Suprapubic skin (tissue), 4 donors: Measurements from ENCODE around the gene CWC27. TPM values are rescaled to one million over a fixed set of nuclear protein-coding genes. Genes with fewer than 3 reads are reported as not detected.

Experiments
- DNase-seq, 2 donors: peaks; one replicate each; pipeline ENCODE4 v3.0.0-alpha.2; 2019; ENCODE audit warnings: low spot score in 2 of 2
- H3K27ac ChIP-seq: fragments of 200-600 bp; sonication (generic); one replicate; pipeline ENCODE4 v1.5.1; 2019
- H3K27me3 ChIP-seq: fragments of 200-600 bp; sonication (generic); one replicate; pipeline ENCODE4 v1.5.1; 2019
- H3K36me3 ChIP-seq: fragments of 200-600 bp; sonication (generic); one replicate; pipeline ENCODE4 v1.5.1; 2019
- H3K4me1 ChIP-seq: fragments of 200-600 bp; sonication (generic); one replicate; pipeline ENCODE4 v1.5.1; 2019
- H3K4me3 ChIP-seq: fragments of 200-600 bp; sonication (generic); one replicate; pipeline ENCODE4 v1.5.1; 2019; ENCODE audit warnings: mild to moderate bottlenecking
- H3K9me3 ChIP-seq: fragments of 200-600 bp; sonication (generic); one replicate; pipeline ENCODE4 v1.5.1; 2019
- CTCF ChIP-seq, 2 donors: fragments of 200-600 bp in 1 of 2; fragments of 450-650 bp in 1 of 2; sonication (generic) in 1 of 2; IDR thresholded peaks; one replicate each; pipeline ENCODE4 v1.5.1; 2016 to 2019; ENCODE audit warnings: antibody characterized with exemption in 2 of 2, mild to moderate bottlenecking in 1 of 2, moderate library complexity in 1 of 2
- EP300 ChIP-seq: sonication (generic); formaldehyde crosslinking; IDR thresholded peaks from one replicate; pipeline ENCODE4 v1.6.1; 2017; ENCODE audit warnings: antibody characterized with exemption
- POLR2A ChIP-seq, 2 donors: fragments of 450-650 bp; IDR thresholded peaks; one replicate each; pipeline ENCODE4 v1.6.1; 2017; ENCODE audit warnings: antibody characterized with exemption in 2 of 2, mild to moderate bottlenecking in 2 of 2, moderate library complexity in 2 of 2
- POLR2AphosphoS5 ChIP-seq, 3 donors: sonication (generic); formaldehyde crosslinking; IDR thresholded peaks; one replicate each; pipeline ENCODE4 v1.6.1; 2017; ENCODE audit warnings: antibody characterized with exemption in 3 of 3
- WGBS: methylation state at CpG from one replicate; pipeline ENCODE4 v1.1.5; 2018; 5-methylcytosine and 5-hydroxymethylcytosine counted together
- total RNA-seq, 4 donors: library from RNA; depleted of rRNA; stranded (reverse); fragments of >200 nt; gene quantifications; one replicate each; pipeline ENCODE4 v1.1.0, GENCODE V29; 2016

CWC27 gene
- total RNA-seq, 4 donors from 2014 or later, result 6.4 to 17.8 (median 13.0) TPM

- WGBS, result 72% methylated on average over 4 of the region's 4 CpGs
- no peaks in the 10 kb centered on the region for H3K27me3 ChIP-seq
These were observed 8.6 kb upstream of the CWC27 start for GRCh38 chr5:64759960-64760660.

GRCh38 chr5:64763948-64764503 lies 4.7 kb upstream of the CWC27 start:
- no peak for DNase-seq
- peaks cover 14% of the 10 kb centered on the region for H3K36me3 ChIP-seq
- no peaks in the 10 kb centered on the region for H3K27me3 ChIP-seq
- 82% methylated on average over 4 of the region's 4 CpGs for WGBS
- H3K9me3 ChIP-seq, result no peaks in the 10 kb centered on the region
- no peak overlapping the region for H3K4me3 ChIP-seq
- H3K4me1 ChIP-seq, result peaks cover 30% of the 10 kb centered on the region
- no peak overlapping the region for H3K27ac ChIP-seq
- TF ChIP-seq CTCF (IDR thresholded peaks at IDR 0.05) (no peak), POLR2AphosphoS5 (IDR thresholded peaks at IDR 0.05) (no peak), EP300 (no peak), POLR2A (IDR thresholded peaks at IDR 0.05) (no peak)

More at GRCh38 chr5:64759960-64760660, 8.6 kb upstream of the CWC27 start:
- DNase-seq, result no peak
- Histone ChIP-seq H3K4me3 (no peak overlapping the region), H3K9me3 (no peaks in the 10 kb centered on the region), H3K36me3 (peaks cover 14% of the 10 kb centered on the region), H3K4me1 (peaks cover 6% of the 10 kb centered on the region), H3K27ac (no peak overlapping the region)
- TF ChIP-seq POLR2AphosphoS5 (IDR thresholded peaks at IDR 0.05) (no peak), CTCF (IDR thresholded peaks at IDR 0.05) (no peak), EP300 (no peak), POLR2A (IDR thresholded peaks at IDR 0.05) (no peak)

- Histone ChIP-seq H3K4me1 (peaks cover 48% of the 10 kb centered on the region), H3K27me3 (no peaks in the 10 kb centered on the region), H3K9me3 (no peaks in the 10 kb centered on the region), H3K27ac (no peak overlapping the region), H3K4me3 (no peak overlapping the region), H3K36me3 (peaks cover 14% of the 10 kb centered on the region)
- no peak for DNase-seq
- 98% methylated on average over 2 of the region's 2 CpGs for WGBS
- TF ChIP-seq POLR2AphosphoS5 (IDR thresholded peaks at IDR 0.05) (no peak), CTCF (IDR thresholded peaks at IDR 0.05) (no peak), EP300 (no peak), POLR2A (IDR thresholded peaks at IDR 0.05) (no peak)
These were observed 2.8 kb upstream of the CWC27 start for GRCh38 chr5:64765804-64766504.

- TF ChIP-seq EP300 (no peak), POLR2AphosphoS5 (IDR thresholded peaks at IDR 0.05) (no peak), CTCF (IDR thresholded peaks at IDR 0.05) (no peak), POLR2A (IDR thresholded peaks at IDR 0.05) (no peak)
- Histone ChIP-seq H3K27ac (no peak overlapping the region), H3K36me3 (peaks cover 14% of the 10 kb centered on the region), H3K9me3 (no peaks in the 10 kb centered on the region), H3K27me3 (no peaks in the 10 kb centered on the region), H3K4me3 (peak overlapping the region; percentile 81), H3K4me1 (peaks cover 48% of the 10 kb centered on the region)
- WGBS, result 78% methylated on average over 2 of the region's 2 CpGs
- DNase-seq, result no peak
These were observed 1.8 kb upstream of the CWC27 start for GRCh38 chr5:64766941-64767340.

- no peak for DNase-seq
- Histone ChIP-seq H3K27me3 (no peaks in the 10 kb centered on the region), H3K9me3 (no peaks in the 10 kb centered on the region), H3K27ac (peak overlapping the region; percentile 84), H3K4me3 (peak overlapping the region; percentile 81), H3K36me3 (peaks cover 14% of the 10 kb centered on the region), H3K4me1 (peaks cover 48% of the 10 kb centered on the region)
- no peak for TF ChIP-seq EP300
- TF ChIP-seq POLR2A (IDR thresholded peaks at IDR 0.05), result no peak
- TF ChIP-seq CTCF (IDR thresholded peaks at IDR 0.05), result no peak
- no peak for TF ChIP-seq POLR2AphosphoS5 (IDR thresholded peaks at IDR 0.05)
- under 1% methylated on average over 10 of the region's 10 CpGs for WGBS
These were observed 772 bp upstream of the CWC27 start for GRCh38 chr5:64767959-64768357.
